ENCODE measurements around the gene SKOR1. TPM values are rescaled to one million over a fixed set of nuclear protein-coding genes. Genes with fewer than 3 reads are reported as not detected.

Gene SKOR1
- total RNA-seq = under 1 TPM; 0.30 to 0.36 TPM

GRCh38 chr15:67824976-67825880, at the start of gene SKOR1:
Gene SKOR1, plus strand, starts transcription at chr15:67825509. Its CDS starts 94 bp downstream, at chr15:67825603.

GRCh38 chr15:67839929-67840748, 14.8 kb downstream of the SKOR1 start, which contains the start of gene RNU6-1:
Gene RNU6-1, minus strand, starts transcription at chr15:67840045.

Other genes with a start within 250 kb of the SKOR1 start
- not detected for gene RNU6-1, start 14.5 kb downstream of the SKOR1 start, total RNA-seq
- 10 to 100 TPM; 42.1 to 43.9 TPM for gene PIAS1, start 228.8 kb downstream of the SKOR1 start, total RNA-seq